ENCODE measurements around the gene CTSA. TPM values are rescaled to one million over a fixed set of nuclear protein-coding genes. Genes with fewer than 3 reads are reported as not detected.
A peak's percentile ranks its signal among the peaks of the same experiment; 100 is the strongest.

The CTSA gene
- total and polyA plus RNA-seq, 9 of the 15 experiments (the other 6 are each of a cell fraction or from before 2014, with no cell fraction given) = 8.8 to 61.7 (median 28.3) TPM

GRCh38 chr20:45946149-45946970 lies 55.2 kb downstream of the CTSA start:
- H3K27ac ChIP-seq (ENCODE audit: extremely low read depth, low read depth, low read length) = peak overlapping the region; percentile 1; the same call in 1 of the 3 replicates
- BruUV-seq (replicated peaks) = no TSS peak
- no peak for ATAC-seq
- in situ Hi-C loops (cut with MboI) = no loop called here
- no peaks in the 10 kb centered on the region for H3K9me3 ChIP-seq (replicated peaks; ENCODE audit: control insufficient read depth, insufficient read depth, low read depth, low read length)
- POLR2A ChIA-PET = interaction anchor here (0.8 to 2.4 kb wide), 3 partner anchors 8 to 24 kb away, joined by 4 to 16 read pairs (median 5); partner anchors contain the start of gene PCIF1
- no peak overlapping the region for H3K4me2 ChIP-seq (ENCODE audit: insufficient read depth, low read length)
- peaks cover 89% of the 10 kb centered on the region for H3K36me3 ChIP-seq (ENCODE audit: control insufficient read depth, insufficient read depth, low read length)
- peaks cover 20 to 44% of the 10 kb centered on the region in 2 experiments for H3K4me1 ChIP-seq (replicated peaks in 1 of 2; ENCODE audit: control insufficient read depth in 2 of 2, insufficient read depth in 2 of 2, low read length in 2 of 2)
- no peaks in the 10 kb centered on the region for H3K79me2 ChIP-seq (ENCODE audit: control insufficient read depth, insufficient read depth, low read length)
- peak in 1 of 4 experiments; percentile 48 for DNase-seq (ENCODE audit: extremely low read depth in 1 of 4, low spot score in 3 of 4)
- no peak for FAIRE-seq
- CTCF ChIA-PET (ENCODE audit: low intra/inter-chr PET ratio) = no interaction called here
- H4K20me1 ChIP-seq (replicated peaks; ENCODE audit: control insufficient read depth, insufficient read depth, low read length) = peaks cover 13% of the 10 kb centered on the region; the same call in 1 of the 2 replicates
- 86% methylated on average over 18 of the region's 20 CpGs for whole genome bisulfite sequencing (ENCODE audit: insufficient coverage, low coverage, missing lambda C conversion rate)
- H3K9me1 ChIP-seq (ENCODE audit: control insufficient read depth, insufficient read depth, low read length) = peaks cover 8% of the 10 kb centered on the region
- H3K4me3 ChIP-seq = no peak overlapping the region
- H2AFZ ChIP-seq (ENCODE audit: low read depth, low read length) = no peak overlapping the region
- H3K27me3 ChIP-seq (ENCODE audit: control insufficient read depth in 2 of 2, insufficient read depth in 2 of 2, low read length in 2 of 2) = no peaks in the 10 kb centered on the region
- intact Hi-C loops (cut with micrococcal nuclease) = no loop called here
- peak overlapping the region in 1 of 2 experiments; percentile 37; a peak in 2 of 4 replicates for H3K9ac ChIP-seq (ENCODE audit: insufficient read depth in 1 of 2, low read depth in 2 of 2, low read length in 2 of 2)
- peak; percentile 72 for TF ChIP-seq CEBPB (tag; IDR thresholded peaks at IDR 0.05)
- TF ChIP-seq FOSL1 (tag; conservative IDR thresholded peaks at IDR 0.05) = peak; percentile 28; the same call in 1 of the 2 replicates
- peak; percentile 87 for TF ChIP-seq MAX (CRISPR knock-in tag; IDR thresholded peaks at IDR 0.05)
- TF ChIP-seq CEBPG (CRISPR knock-in tag; IDR thresholded peaks at IDR 0.05) = peak; percentile 36; the same call in 1 of the 2 replicates
- peak; percentile 43 to 57; a peak in 3 of 4 replicates for TF ChIP-seq CEBPG (tag; conservative IDR thresholded peaks at IDR 0.05 in 1 of 2, IDR thresholded peaks at IDR 0.05 in 1 of 2)
- TF ChIP-seq NR2C2 (CRISPR knock-in tag; IDR thresholded peaks at IDR 0.05) = no peak
- TF ChIP-seq NR2C2 (tag; IDR thresholded peaks at IDR 0.05) = peak; percentile 33; the same call in 1 of the 2 replicates
- peak; percentile 84 for TF ChIP-seq USF1 (CRISPR knock-in tag; IDR thresholded peaks at IDR 0.05)
- TF ChIP-seq MEF2D (tag; conservative IDR thresholded peaks at IDR 0.05; ENCODE audit: low read depth) = no peak
- TF ChIP-seq BHLHE40 (IDR thresholded peaks at IDR 0.05; ENCODE audit: low read length) = peak; percentile 63
- TF ChIP-seq ZNF780A (CRISPR knock-in tag; IDR thresholded peaks at IDR 0.05) = no peak
- peak; percentile 13 for TF ChIP-seq RBM22 (IDR thresholded peaks at IDR 0.05; ENCODE audit: low read depth, low read length, poor library complexity, severe bottlenecking)
- TF ChIP-seq TAF15 (IDR thresholded peaks at IDR 0.05; ENCODE audit: low read depth, low read length) = 0 out of 2 replicates have a peak, but pooled peaks have one; percentile 21
- no peak for TF ChIP-seq ZNF655 (CRISPR knock-in tag; IDR thresholded peaks at IDR 0.05)
- no peak for TF ChIP-seq NR3C1 (CRISPR knock-in tag; IDR thresholded peaks at IDR 0.05)
- TF ChIP-seq, protein P1, sequence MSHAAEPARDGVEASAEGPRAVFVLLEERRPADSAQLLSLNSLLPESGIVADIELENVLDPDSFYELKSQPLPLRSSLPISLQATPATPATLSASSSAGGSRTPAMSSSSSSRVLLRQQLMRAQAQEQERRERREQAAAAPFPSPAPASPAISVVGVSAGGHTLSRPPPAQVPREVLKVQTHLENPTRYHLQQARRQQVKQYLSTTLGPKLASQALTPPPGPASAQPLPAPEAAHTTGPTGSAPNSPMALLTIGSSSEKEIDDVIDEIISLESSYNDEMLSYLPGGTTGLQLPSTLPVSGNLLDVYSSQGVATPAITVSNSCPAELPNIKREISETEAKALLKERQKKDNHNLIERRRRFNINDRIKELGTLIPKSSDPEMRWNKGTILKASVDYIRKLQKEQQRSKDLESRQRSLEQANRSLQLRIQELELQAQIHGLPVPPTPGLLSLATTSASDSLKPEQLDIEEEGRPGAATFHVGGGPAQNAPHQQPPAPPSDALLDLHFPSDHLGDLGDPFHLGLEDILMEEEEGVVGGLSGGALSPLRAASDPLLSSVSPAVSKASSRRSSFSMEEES (CRISPR knock-in tag; IDR thresholded peaks at IDR 0.05) = peak; percentile 61
- TF ChIP-seq ESRRA (IDR thresholded peaks at IDR 0.05; ENCODE audit: borderline replicate concordance, low read depth) = 0 out of 2 replicates have a peak, but pooled peaks have one; percentile 11
- TF ChIP-seq POLR2G (IDR thresholded peaks at IDR 0.05; ENCODE audit: low read depth, low read length) = peak; percentile 41; the same call in 1 of the 2 replicates

Measured in K562 (cell line).